Heart right ventricle (tissue), 16 donors: ENCODE data around the gene PI4K2A. TPM values are rescaled to one million over a fixed set of nuclear protein-coding genes. Genes with fewer than 3 reads are reported as not detected.
A peak's percentile ranks its signal among the peaks of the same experiment; 100 is the strongest.

Experiments
- ATAC-seq, 8 donors: fragments of 200-7000 bp; cut with Tn5 transposase; one replicate each; pipeline ENCODE4 v1.9.1; 2020; ENCODE audit warnings: mild to moderate bottlenecking in 8 of 8, moderate library complexity in 8 of 8, moderate number of reproducible peaks in 1 of 8
- DNase-seq, 2 donors: peaks; one replicate each; pipeline ENCODE4 v3.0.0-alpha.2; 2020
- H3K27ac ChIP-seq, 10 donors: fragments of 200-600 bp; sonication (generic) in 2 of 10; one replicate each; pipeline versions ENCODE4 v1.5.0 to v1.8.0; 2020 to 2022; ENCODE audit warnings: mild to moderate bottlenecking in 3 of 10
- H3K27me3 ChIP-seq, 7 donors: fragments of 200-600 bp; one replicate each; pipeline ENCODE4 v1.8.0; 2021 to 2022; ENCODE audit warnings: mild to moderate bottlenecking in 2 of 7
- H3K36me3 ChIP-seq, 9 donors: fragments of 200-600 bp; sonication (generic) in 1 of 9; one replicate each; pipeline versions ENCODE4 v1.5.0 to v1.8.0; 2020 to 2022; ENCODE audit warnings: mild to moderate bottlenecking in 2 of 9
- H3K4me1 ChIP-seq, 9 donors: fragments of 200-600 bp; sonication (generic) in 1 of 9; one replicate each; pipeline versions ENCODE4 v1.5.0 to v1.8.0; 2020 to 2022; ENCODE audit warnings: mild to moderate bottlenecking in 4 of 9
- H3K4me3 ChIP-seq, 10 donors: fragments of 200-600 bp; sonication (generic) in 2 of 10; one replicate each; pipeline versions ENCODE4 v1.5.0 to v1.8.0; 2020 to 2022; ENCODE audit warnings: mild to moderate bottlenecking in 7 of 10, moderate library complexity in 2 of 10
- H3K9me3 ChIP-seq, 11 donors: fragments of 200-600 bp in 10 of 11; sonication (generic) in 2 of 11; one replicate each; pipeline versions ENCODE4 v1.5.0 to v1.8.0; 2013 to 2022; ENCODE audit warnings: mild to moderate bottlenecking in 2 of 11, control low read depth in 1 of 11, moderate library complexity in 1 of 11
- CTCF ChIP-seq, 9 donors: fragments of 200-600 bp; sonication (generic) in 2 of 9; IDR thresholded peaks; one replicate each; pipeline versions ENCODE4 v1.5.0 to v1.8.0; 2021 to 2022; ENCODE audit warnings: antibody characterized with exemption in 9 of 9, mild to moderate bottlenecking in 5 of 9, moderate library complexity in 1 of 9
- WGBS, 2 donors: extraction: QIAGEN DNeasy Blood & Tissue Kit; methylation state at CpG; one replicate each; pipeline ENCODE4 v1.1.7; 2013; ENCODE audit warnings: inconsistent platforms in 1 of 2; 5-methylcytosine and 5-hydroxymethylcytosine counted together
- intact Hi-C, 10 donors: fragments of 100-400 bp; cut with DNase I; formaldehyde crosslinking; loops; one replicate each; pipeline versions ENCODE4 v1.11.1 to v1.14.2; 2022
- polyA plus RNA-seq, 2 donors: library from polyadenylated mRNA; stranded (reverse); fragments of 200-250 nt; gene quantifications; one replicate each; pipeline ENCODE4 v1.2.3, GENCODE V29; 2013
- total RNA-seq, 10 donors: library from RNA; stranded (reverse); fragmentation: NEBNext Ultra II Directional in 3 of 10; extraction: Animal tissue kit (Norgen Biotek cat#: 25700) in 3 of 10; gene quantifications; one replicate each; pipeline versions ENCODE4 v1.2.1 to v1.2.4, GENCODE V29; 2021 to 2023
- donor health status: Arrhythmogenic right ventricular cardiomyopathy.
- donor health status: ischemic (EF 13 %, LVEDD 7.1; RV severe dilation, severe dysfunction).
- donor health status: healthy with polysubstance abuse.
- donor health status: DM: no; HTN: yes; CAD: no.
- donor health status: DM: no; HTN: no; CAD: no.
- donor health status: ischemic (EF 25% LVEDD 6.9; RV normal size, moderate dysfunction).
- donor health status: ischemic (EF 25% LVEDD 5.7; RV mildly dilated, moderate dysfunction).
- donor health status: healthy.
- donor health status: DM: yes; HTN: yes; CAD: no.
- donor health status: Ischemic cardiomyopathy.
- donor health status: ischemic (EF 35%, LVEDD 5.7; RV mildly dilated, moderate dysfunction).
- donor health status: nonischemic (EF 11% LVEDD 7.7; RV severe dilation, severe dysfunction).
- donor health status: DM: yes; HTN: yes; CAD: no.
- donor health status: PGD.
- donor health status: ischemic (EF 29% LVEDD 5.4; RV normal size, mild dysfunction).
- donor health status: nonischemic (EF 23%, LVEDD 6.1; RV moderate dilation, normal function).

The PI4K2A gene
- total and polyA plus RNA-seq, 12 donors, result 5.3 to 20.7 (median 14.2) TPM

- peaks cover 8 to 53% (median 35%) of the 10 kb centered on the region in 9 donors for H3K4me1 ChIP-seq
- intact Hi-C loops, result no loop called here
- H3K4me3 ChIP-seq, result no peak overlapping the region
- DNase-seq (no peak), ATAC-seq (no peak)
- peak overlapping the region in 4 of 10 donors; percentile 17 to 51 (median 33) for H3K27ac ChIP-seq
- peaks cover 0 to 18% (median 0%) of the 10 kb centered on the region in 9 donors for H3K36me3 ChIP-seq
- 47 to 54% methylated on average over 8 of the region's 8 CpGs for WGBS, 2 donors
- no peak for TF ChIP-seq CTCF (IDR thresholded peaks at IDR 0.05)
- H3K9me3 ChIP-seq, result no peaks in the 10 kb centered on the region
- H3K27me3 ChIP-seq, result no peaks in the 10 kb centered on the region
Observed at GRCh38 chr10:97718659-97719142, 78.2 kb downstream of the PI4K2A start.

- intact Hi-C loops, result no loop called here
Observed at GRCh38 chr10:97719602-97720001, 79.1 kb downstream of the PI4K2A start.

GRCh38 chr10:97721871-97722780 lies 81.7 kb downstream of the PI4K2A start:
- H3K4me1 ChIP-seq, result peaks cover 8 to 30% (median 17%) of the 10 kb centered on the region in 9 donors
- H3K27me3 ChIP-seq, result no peaks in the 10 kb centered on the region
- intact Hi-C loops, result no loop called here
- WGBS, 2 donors, result 84 to 93% methylated on average over 12 of the region's 12 CpGs
- no peak overlapping the region for H3K27ac ChIP-seq
- H3K4me3 ChIP-seq, result no peak overlapping the region
- TF ChIP-seq CTCF (IDR thresholded peaks at IDR 0.05), result no peak
- DNase-seq, result no peak
- no peak for ATAC-seq
- H3K9me3 ChIP-seq, result no peaks in the 10 kb centered on the region
- H3K36me3 ChIP-seq, result peaks cover 0 to 11% (median 0%) of the 10 kb centered on the region in 9 donors

More at GRCh38 chr10:97719602-97720001, 79.1 kb downstream of the PI4K2A start:
- no peaks in the 10 kb centered on the region for H3K9me3 ChIP-seq
- no peak overlapping the region for H3K4me3 ChIP-seq
- no peak for TF ChIP-seq CTCF (IDR thresholded peaks at IDR 0.05)
- H3K36me3 ChIP-seq, result peaks cover 0 to 18% (median 0%) of the 10 kb centered on the region in 9 donors
- H3K4me1 ChIP-seq, result peaks cover 8 to 52% (median 29%) of the 10 kb centered on the region in 9 donors
- WGBS, 2 donors, result 92 to 95% methylated on average over 2 of the region's 2 CpGs
- no peaks in the 10 kb centered on the region for H3K27me3 ChIP-seq
- H3K27ac ChIP-seq, result peak overlapping the region in 3 of 10 donors; percentile 2 to 51 (median 17)
- ATAC-seq (no peak), DNase-seq (no peak)

GRCh38 chr10:97723001-97723400 lies 82.5 kb downstream of the PI4K2A start:
- Histone ChIP-seq H3K27me3 (no peaks in the 10 kb centered on the region), H3K36me3 (peaks cover 0 to 3% (median 0%) of the 10 kb centered on the region in 9 donors), H3K27ac (no peak overlapping the region), H3K9me3 (no peaks in the 10 kb centered on the region), H3K4me1 (peaks cover 8 to 22% (median 16%) of the 10 kb centered on the region in 9 donors), H3K4me3 (no peak overlapping the region)
- WGBS, 2 donors, result 86 to 89% methylated on average over 3 of the region's 3 CpGs
- no peak for TF ChIP-seq CTCF (IDR thresholded peaks at IDR 0.05)
- intact Hi-C loops, result no loop called here
- ATAC-seq (no peak), DNase-seq (no peak)
